AG10803 (cell line): ENCODE data around the gene GPR61.
A peak's percentile ranks its signal among the peaks of the same experiment; 100 is the strongest.

Experiments used
- DNase-seq: peaks from one replicate; pipeline ENCODE4 v3.0.0; 2010; ENCODE audit warnings: low read depth
- H3K4me3 ChIP-seq: 2 replicates; pipeline ENCODE4 v1.5.1; 2011; ENCODE audit warnings: mild to moderate bottlenecking, low read length, control low read depth
- CTCF ChIP-seq: conservative IDR thresholded peaks from 2 replicates; pipeline ENCODE4 v1.5.1; 2011; ENCODE audit warnings: mild to moderate bottlenecking, low read length, control low read depth, inconsistent platforms

GPR61 gene

GRCh38 chr1:109508873-109509175 lies 30.8 kb upstream of the GPR61 start:
- peak overlapping the region; percentile 40; the same call in 1 of the 2 replicates for H3K4me3 ChIP-seq
- TF ChIP-seq CTCF: no peak
- DNase-seq: no peak

- DNase-seq: peak; percentile 27
- TF ChIP-seq CTCF: no peak
- peak within 1 kb of the TSS; percentile 71 for H3K4me3 ChIP-seq
Measured at GRCh38 chr1:109509176-109510134, 30.2 kb upstream of the GPR61 start, which contains the start of gene AMIGO1. Gene AMIGO1 (minus strand): TSS chr1:109509727. CDS start chr1:109508912, 815 bp downstream.

- no peak overlapping the region for H3K4me3 ChIP-seq
- no peak for DNase-seq
- TF ChIP-seq CTCF: no peak
Measured at GRCh38 chr1:109513110-109513710, 26.5 kb upstream of the GPR61 start.

- no peak overlapping the region for H3K4me3 ChIP-seq
- TF ChIP-seq CTCF: no peak
- DNase-seq: no peak
Measured at GRCh38 chr1:109514846-109515245, 24.8 kb upstream of the GPR61 start.

GRCh38 chr1:109516872-109517271 lies 22.8 kb upstream of the GPR61 start:
- H3K4me3 ChIP-seq: no peak overlapping the region
- peak; percentile 41 for DNase-seq
- TF ChIP-seq CTCF: no peak

GRCh38 chr1:109517337-109517736 lies 22.3 kb upstream of the GPR61 start:
- no peak overlapping the region for H3K4me3 ChIP-seq
- no peak for DNase-seq
- TF ChIP-seq CTCF: no peak
